Stimulated activated CD4-positive, alpha-beta T cell treated with anti-CD3 and anti-CD28 coated beads, Interleukin-2, amount 100 ng/mL, for 4 hours (primary cell): ENCODE data around the gene MORC2.

Experiments used
- DNase-seq: peaks from one replicate; pipeline ENCODE4 v3.0.0-alpha.2; 2020; ENCODE audit warnings: low read depth

MORC2 gene

DNA sequence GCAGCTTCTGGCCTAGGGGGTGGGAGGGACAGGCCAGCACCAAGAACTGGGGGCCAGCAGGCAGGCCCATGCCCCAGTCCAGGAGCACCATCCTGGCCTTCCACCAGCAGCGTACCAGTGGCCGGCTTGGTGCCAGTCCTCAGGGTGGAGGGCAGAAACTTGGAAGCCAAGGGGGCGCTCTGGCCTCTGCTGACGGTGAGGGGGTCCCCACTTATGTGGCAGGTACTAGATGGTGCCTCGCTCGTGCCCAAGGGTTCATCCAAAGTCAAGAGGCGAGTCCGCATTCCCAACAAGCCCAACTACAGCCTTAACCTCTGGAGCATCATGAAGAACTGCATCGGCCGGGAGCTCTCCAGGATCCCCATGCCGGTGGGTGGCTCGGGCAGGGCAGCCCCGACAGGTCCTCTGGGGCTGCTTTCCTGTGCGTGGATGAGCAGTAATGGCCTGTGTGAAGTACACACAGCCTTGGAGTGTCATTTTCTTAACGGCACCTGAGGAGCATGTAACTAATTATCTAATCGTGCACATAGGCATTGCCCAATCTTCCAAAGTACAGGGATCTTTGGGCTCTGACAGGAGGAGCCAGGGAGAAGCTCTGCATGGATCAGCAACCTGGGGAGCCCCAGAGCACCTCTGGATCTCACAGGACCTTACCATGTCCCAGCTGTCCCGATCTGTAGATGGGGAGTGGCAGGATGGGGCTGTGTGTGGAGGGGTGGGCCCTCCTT is 79.1 kb downstream of the MORC2 start:
- DNase-seq, result no peak

DNA sequence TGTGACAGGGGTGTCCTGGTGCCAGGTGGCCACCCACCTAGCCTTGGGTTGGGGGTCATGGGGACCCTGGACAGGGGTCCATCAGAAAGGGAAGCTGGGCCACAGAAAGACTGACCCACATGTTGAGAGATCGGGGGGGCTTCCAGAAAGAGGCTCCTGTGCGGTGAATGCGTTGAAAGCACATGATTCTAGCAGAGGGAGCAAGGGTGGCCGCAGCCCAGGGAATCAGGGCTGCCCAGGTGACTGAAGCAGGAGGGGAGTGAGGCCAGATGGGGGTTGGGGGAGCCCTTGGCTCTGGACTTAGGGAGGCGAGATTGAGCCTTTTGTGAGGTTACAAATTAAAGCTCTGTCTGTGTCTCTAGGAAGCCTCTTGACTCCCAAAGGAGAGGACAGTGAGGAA is 80.7 kb downstream of the MORC2 start:
- no peak for DNase-seq

DNA sequence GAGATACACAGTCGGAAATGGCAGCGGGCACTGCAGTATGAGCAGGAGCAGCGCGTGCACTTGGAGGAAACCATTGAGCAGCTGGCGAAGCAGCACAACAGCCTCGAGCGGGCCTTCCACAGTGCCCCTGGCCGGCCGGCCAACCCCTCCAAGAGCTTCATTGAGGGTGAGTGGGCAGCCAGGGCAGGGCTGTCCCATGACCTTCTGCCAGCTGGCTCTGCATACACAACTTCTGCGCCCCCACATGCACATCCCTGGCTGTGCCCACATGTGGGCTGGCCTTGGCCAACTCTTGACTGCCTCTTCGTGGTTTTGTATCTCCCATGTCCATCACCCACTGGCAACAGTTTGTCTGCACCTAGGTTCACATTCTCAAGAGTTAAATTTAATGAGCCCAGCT is 81.1 kb downstream of the MORC2 start:
- DNase-seq, result no peak

DNA sequence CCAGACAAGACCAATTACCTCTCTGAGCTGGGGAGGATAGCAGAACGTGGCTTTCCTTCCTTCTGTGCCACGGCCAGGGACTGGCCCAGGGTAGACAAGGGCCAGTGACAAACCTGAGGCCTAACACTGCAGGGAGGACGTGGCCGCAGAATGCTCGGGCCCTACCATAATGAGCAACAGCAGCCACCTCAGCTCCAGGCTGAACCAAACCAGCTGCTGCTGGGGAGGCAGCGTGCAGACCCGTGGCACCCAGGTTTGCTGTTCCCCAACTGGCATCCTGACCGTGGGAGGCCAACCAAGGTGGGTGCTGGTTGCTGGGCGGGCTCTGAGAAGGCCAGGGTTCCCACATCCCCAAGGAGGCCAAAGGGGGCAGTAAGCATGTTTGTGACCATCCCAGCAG is 83.0 kb downstream of the MORC2 start:
- no peak for DNase-seq

DNA sequence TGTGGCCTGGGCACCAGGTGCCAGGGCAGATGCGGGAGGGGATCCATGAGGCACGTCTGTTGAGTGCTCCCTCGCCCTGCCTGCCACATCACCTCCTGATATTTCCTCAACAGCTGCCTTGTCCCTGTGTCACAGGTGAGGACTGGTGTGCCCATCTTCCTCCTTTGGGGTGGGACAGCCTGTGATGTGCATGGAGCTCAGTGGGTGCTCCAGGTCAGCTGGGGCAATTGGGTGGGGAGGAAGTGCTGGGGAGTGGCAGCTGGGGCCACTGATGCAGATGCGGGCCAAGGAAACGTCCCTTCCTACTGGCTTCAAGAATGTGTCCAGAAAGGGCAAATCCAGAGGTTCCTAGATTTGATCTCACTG is 83.6 kb downstream of the MORC2 start:
- no peak for DNase-seq

DNA sequence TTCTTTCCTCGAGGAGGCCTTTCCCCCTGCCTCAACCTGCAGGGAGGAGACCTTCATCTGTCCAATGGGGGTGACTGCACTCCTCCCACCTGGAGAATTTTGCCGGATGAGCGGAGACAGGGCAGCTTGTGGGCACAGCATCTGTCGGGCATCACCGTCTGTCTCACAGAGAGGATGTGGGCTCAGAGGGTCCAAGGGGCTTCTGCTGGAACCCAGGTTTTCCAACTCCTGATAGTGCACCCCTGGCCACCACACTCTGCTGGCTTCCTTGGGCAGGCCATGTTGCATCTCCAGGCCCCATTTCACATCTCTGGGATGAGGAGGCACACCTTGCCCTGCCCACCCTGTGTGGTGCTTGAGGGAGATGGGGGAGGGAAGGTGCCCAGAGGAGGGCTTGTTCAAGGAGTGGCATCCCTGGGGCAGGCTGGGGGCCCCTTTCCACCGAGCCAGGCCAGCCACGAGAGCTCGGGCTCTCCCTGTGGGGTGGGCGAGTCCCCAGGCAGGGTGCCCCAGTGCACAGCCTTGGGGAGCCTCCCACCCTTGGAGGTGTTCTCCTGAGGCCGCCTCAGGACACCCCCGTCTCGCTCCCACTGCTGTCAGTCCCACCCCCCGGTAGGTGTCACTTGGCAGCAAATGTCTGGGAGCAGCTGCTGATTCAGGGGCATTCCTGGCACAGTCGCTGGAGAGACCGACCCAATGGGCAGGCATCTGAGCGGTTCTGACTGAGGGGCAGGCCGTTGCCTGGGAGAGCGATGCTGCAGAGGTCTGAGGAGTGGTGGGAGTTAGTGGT is 84.2 kb downstream of the MORC2 start:
- DNase-seq, result no peak

DNA sequence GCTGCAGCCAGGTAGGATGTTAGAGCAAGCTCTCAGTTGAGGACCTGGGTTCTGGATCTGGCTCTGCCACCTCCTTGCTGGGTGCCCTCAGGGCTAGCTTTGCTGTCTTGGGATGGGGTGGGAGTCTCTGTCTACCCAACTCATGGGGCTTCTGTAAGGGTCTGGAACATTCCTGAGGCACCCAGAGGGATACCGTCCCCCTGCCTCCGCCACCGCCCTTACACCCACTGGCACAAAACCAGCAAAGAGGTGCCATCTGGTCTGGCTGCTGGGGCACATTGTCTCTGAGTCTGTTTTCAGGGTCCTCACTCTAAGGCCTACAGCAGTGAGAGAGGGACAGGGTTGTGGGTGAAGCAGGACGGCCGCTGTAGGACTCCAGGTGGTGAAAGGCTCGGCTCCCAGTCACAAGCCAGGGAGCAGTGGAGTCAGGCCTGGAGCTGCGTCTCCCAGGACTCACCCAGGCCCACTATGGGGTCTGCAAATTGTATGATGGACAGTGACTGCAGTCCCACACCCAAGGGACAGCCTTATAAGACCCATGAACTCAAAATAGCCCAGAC is 84.9 kb downstream of the MORC2 start:
- no peak for DNase-seq

DNA sequence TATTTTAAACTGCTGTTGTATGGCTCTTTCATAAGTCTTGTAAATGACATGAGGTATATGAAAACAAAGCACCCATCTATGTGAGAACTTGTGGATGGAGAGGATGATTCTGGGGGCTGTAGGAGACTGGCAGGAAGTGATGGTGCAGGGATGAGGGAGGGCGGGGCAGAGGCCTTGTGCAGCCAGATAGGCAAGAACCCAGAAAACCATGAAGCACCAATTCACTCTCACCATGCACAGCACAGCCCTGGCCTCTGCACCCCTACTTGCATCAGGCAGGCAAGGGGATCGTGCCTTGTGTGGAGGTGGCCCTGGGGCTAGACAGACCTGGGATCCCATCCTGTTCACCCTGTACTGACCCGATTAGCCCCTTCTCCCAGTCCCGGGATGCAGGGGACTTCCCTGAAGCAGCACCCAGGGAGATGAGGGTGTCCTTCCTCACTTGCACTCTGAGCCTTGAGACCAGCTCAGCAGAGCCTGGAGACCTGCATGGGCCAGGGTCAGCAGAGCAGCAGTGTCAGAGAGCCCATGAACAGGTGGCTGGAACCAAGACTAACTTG is 85.5 kb downstream of the MORC2 start:
- DNase-seq, result no peak

DNA sequence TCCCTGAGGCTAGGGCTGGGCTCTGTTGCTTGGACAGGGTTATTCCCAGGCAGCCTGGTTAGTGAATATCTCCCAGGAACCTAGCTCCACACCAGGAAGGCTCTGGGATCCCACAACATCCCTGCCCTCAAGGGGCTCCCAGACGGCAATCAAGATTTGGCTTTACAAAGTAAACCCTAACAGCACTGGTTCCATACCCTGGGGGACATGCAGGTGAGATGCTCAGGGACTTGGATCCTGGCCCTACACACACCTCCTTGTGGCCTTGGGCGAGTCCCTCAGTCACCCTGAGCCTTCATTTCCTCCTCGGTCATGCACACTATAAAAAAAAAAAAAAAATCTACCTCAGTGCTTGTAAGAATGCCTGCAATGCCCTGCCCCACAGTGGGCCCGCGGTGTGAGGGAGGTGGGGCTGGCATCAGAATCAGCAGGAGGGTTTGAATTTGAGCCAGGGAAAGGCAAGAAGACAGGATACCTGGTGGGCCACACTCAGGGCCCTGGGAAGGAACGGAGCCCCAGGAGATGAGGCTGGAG is 86.3 kb downstream of the MORC2 start:
- DNase-seq, result no peak

DNA sequence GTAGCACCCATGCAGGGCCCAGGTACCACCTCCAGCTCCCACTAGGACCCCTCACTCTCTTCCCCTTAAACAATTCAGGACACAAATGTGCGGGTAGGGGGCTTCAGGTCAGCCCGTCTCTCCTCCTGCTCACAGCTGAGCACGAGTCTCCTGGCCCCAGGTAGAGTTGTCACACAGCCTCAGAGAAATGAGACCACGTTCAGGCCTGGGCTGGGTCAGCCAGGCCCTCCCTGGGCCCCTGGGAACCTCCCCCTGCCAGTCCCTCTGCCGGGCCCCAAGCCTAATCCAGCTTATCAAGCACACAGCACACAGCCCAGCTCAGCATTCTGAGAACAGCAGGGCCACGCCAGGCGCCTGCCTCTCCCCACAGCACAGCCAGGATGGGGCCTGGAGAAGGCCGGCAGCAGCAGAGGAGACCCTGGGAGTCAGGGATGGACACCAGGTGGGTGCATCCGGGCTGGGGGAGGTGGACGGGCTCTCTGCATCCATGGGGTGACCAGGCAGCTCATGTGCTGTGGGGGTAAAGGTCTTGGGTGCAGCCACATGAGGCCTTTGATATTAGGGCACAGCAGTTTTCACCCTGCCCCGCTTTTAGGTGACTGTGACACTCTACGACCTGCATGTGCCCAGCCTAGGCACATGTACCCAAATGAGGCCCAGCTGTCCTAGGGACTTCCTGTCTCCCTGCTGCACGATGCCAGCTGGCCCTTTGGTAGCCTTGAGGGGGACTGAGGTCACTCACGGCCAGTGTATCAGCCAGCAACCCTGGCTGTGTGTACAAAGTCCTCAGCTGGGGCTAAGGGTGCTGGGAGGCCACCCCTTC is 87.0 kb downstream of the MORC2 start:
- no peak for DNase-seq

DNA sequence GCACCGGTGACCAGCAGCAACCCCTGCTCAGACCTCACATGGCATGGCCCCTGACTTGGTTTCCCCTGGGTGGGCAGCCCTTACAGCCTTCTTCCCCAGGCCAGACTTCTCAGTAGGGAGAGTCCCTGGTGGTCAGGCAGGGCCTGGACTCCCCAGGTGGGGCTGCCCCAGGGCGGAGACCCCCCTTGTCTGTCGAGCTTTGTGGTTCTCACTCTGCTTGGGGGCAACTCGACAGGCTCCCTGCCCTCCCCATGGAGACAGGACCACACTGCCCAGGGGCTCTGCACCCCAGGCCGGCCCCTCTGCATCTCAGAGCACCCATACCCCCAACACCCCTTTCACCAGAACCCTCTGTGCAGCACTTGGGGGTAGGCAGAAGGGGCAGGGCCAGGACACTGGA is 87.7 kb downstream of the MORC2 start:
- DNase-seq, result no peak

DNA sequence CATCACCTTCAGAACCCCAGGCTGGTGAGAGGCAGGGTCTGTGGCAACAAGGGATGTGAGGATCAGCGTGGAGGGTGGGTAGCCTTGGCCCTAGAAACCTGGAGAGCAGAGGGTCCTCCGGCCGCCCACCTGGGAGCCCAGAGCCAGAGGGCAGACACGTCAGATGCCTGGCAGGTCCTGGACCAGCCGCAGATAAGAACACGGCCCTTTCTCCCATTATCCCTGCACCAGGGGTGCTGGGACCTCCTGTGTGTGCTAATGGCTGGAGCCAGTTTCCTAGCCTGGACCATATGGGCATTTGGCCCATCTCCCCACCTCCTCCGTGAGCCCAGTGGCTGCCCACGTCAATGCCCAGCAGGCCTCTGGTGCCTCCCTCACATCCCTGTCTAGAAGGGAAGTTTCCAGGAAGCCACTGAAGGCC is 88.4 kb downstream of the MORC2 start:
- DNase-seq, result no peak

DNA sequence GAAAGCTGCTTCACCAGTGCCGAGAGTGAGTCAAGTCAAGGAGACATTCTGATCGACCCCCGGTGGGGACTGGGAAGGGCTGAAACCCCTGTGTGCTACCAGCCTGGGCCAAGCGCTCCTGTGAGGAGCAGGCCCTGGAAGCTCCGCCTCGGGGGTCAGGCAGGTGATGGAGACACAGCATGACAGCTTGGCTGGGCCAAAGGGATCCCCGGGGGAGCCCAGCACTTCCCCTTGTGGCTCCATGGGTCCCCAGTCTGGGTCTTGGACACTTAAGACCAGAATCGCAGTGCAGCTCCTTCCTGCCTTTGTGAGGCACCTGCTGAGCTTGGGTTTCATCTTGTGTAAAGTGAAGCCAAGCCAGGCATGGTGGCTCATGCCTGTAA is 89.2 kb downstream of the MORC2 start:
- no peak for DNase-seq

DNA sequence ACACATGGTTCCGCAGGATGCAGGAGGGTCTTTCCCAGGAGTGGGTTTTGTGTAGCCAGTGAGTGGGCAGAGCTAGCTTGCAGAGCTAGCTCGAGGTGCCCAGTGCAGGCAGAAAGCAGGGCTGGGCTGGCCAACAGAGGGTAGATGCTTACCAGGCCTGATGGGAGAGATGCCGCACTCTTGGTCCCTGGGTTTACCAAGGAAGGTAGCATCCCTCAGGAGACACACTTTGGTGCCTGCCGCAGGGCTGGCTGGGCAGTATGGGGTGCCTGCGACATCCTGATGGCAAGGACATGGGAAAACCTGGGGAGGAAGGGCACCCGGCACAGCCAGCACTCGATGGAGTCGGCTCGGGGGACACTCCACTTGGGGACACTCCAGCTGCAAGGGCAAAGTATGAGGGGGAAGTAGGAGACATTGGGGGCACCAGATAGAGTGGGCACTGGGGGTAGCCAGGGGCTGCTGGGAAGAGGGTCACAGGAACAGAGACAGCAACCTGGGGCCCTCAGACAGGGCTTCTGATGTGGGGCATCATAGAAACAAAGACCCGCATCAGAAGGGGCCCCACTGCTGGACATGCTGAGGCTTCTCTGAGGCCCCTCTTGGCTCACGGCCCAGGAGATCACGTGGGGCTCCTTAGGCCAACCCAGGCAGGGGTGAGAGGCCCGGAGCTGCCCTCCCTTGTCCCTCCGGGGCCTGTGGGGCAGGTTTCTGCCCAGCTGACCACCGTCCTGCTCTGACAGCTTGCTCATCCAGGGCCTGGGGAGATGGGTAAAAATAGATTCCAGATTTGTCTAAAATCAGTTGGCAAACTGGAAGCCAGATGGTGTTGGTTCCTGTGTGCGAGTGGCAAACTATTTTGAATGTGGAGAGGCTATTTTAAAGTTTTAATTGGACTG is 89.8 kb downstream of the MORC2 start:
- DNase-seq, result no peak

DNA sequence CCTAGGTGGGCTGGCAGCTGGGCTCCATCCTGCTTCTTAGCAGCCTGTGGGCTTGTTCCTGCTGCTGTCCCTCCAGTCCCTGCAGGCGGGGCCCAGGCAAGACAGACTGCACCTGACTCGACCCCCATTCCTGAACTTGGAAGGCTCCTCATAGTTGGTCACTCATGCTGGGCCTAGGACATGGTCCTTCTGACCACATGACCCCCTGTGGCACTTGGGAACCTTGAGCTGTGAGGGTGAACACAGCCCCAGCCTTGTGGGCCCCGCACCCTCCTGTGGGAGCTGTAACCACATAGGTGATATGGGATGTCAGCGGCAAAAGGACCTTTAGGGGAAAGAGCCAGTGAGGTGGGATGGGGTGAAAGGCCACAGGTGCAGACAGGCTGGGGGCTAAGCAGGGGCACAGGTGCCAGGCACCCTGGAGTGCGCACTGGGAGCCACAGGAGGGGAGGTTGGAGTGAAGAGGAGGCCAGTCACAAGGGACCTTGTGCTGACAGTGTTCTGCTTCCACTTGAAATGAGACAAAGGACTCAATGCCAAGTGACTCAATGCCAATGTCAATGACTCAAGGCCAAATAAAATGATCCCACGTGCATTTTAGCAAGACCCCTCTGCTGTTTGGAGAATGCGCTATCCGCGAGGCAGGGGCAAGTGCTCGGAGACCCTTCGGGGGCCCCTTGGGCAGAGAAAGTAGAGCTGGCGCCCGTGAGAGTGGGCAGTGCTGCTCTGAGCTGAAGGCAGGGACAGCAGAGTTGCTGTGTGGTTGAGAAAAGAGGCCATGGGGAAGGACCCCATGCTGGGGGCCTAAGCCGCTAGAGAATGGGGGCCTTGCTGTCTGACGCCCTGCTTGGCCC is 90.7 kb downstream of the MORC2 start:
- no peak for DNase-seq

DNA sequence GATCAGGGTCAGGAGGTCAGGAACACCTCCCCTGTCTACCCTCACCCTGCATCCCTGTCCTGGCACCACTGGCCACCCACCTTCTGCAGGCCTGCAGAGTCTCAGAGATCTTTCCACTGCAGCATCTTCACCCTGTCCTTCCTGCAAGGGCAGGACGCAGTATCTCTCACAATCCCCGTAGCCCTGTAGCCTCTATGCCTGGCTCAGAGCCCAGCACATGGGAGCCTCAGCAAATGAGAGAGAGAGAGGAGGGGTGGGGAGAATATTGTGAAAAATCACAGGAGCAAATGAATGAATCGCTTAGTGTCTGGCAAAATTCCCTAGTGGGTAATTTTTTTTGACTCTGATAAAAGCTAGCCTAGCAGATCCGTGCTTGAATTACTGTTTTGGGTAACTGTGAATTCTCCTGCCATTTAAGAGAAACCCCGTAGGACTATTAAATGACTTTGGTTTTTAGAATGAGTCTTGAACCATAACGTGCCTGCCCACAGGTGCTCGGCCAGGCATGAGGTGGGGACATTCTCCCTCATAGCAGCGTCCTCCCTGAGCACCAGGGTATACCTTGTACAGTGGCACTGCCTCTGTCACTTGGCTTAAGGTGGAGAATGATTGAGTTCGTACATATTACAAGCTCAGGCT is 91.5 kb downstream of the MORC2 start:
- DNase-seq, result no peak

DNA sequence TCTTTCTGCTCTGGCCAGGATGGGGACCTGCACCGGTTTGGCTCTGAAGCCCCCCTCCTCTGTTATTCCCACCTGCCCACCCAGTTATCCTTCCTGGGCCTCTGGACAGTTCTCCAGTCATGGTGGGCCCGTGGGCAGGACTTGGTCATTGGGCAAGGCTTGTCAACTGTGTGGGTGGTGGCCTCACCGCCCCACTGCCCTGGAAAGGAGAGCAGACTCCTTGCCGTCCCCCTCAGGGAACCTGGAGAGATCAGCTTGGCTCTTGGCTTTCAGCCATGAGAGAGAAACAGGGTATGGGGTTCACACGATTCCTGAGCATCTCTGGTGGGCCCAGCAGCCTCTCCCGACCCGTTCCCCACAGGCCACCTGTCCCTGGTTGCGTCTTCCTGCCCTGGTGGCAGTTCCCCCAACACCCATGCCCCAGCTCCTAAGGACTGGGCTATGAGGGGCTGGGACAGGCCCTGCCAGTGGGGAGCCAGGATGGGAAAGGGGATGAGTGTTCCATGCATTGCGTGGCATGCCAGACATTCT is 92.3 kb downstream of the MORC2 start:
- no peak for DNase-seq

DNA sequence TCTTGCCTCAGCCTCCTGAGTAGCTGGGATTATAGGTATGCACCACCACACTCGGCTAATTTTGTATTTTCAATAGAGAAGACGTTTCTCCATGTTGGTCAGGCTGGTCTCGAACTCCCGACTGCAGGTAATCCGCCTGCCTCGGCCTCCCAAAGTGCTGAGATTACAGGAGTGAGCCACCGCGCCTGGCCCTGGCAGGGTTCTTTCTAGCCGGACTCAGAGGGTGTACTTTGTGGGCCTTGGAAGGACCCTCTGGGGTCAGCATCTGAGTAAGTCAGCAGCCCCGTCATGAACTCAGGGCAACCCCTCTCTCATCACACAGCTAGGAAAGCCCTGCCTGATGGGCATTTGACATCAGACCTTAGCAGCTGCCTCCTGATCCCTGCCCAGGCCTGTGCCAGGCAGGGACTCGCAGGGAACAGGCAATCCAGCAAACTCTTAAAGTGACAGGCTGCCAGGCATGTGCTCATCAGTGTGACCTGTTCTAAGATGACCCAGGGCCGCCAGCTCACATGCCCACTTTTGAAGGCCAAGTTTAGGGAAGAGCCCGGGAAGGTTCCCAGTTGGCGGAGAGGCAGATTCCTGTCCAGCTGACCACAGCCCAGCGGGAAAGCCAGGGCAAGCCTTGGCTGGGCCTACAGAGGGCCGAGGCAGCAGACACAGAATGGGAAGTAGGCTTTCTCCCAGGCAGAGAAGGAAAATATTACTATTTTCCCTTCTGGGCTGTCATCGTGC is 92.9 kb downstream of the MORC2 start:
- no peak for DNase-seq
